H1 (cell line): ENCODE measurements around the gene UBE2E2. TPM values are rescaled to one million over a fixed set of nuclear protein-coding genes. Genes with fewer than 3 reads are reported as not detected.

Source experiments
- CTCF ChIA-PET: fragments of 300-600 bp; sonication (Branson Sonifier 250); formaldehyde crosslinking; loops from one replicate; lab custom pipeline; 2021; ENCODE audit not compliant: partially characterized antibody; lab: Charles Lee
- POLR2A ChIA-PET: fragments of 300-600 bp; sonication (Branson Sonifier 250); formaldehyde crosslinking; loops from one replicate; lab custom pipeline; 2021; ENCODE audit warnings: inconsistent platforms; ENCODE audit not compliant: partially characterized antibody; lab: Charles Lee
- DNase-seq, 2 experiments: peaks; one replicate each; pipeline versions ENCODE4 v3.0.0 to v3.0.0-alpha.2; 2010 to 2022; ENCODE audit warnings: low spot score in 2 of 2, low read depth in 1 of 2, mixed read lengths in 1 of 2
- FAIRE-seq: peaks from 2 replicates; lab custom pipeline; 2011; peaks lifted over from hg19 to GRCh38; lab: Jason Lieb, UNC
- H2AFZ ChIP-seq: 2 replicates; pipeline ENCODE4 v1.8.1; 2012; ENCODE audit warnings: low read length, inconsistent platforms
- H2AK5ac ChIP-seq: 2 replicates; pipeline ENCODE4 v1.6.1; 2013; ENCODE audit warnings: low read depth, low read length
- H2BK120ac ChIP-seq: replicated peaks from 2 replicates; pipeline ENCODE3; 2013; ENCODE audit warnings: low read depth, low read length, inconsistent platforms
- H2BK12ac ChIP-seq: 2 replicates; pipeline ENCODE4 v1.6.1; 2013; ENCODE audit warnings: low read depth, low read length
- H2BK15ac ChIP-seq: 2 replicates; pipeline ENCODE4 v1.6.1; 2013; ENCODE audit warnings: low read length
- H2BK20ac ChIP-seq: 2 replicates; pipeline ENCODE4 v1.6.1; 2013; ENCODE audit warnings: low read length
- H2BK5ac ChIP-seq: 2 replicates; pipeline ENCODE4 v1.6.1; 2013; ENCODE audit warnings: low read depth, low read length
- H3K14ac ChIP-seq: 2 replicates; pipeline ENCODE4 v1.6.1; 2013; ENCODE audit warnings: inconsistent platforms; ENCODE audit not compliant: insufficient read length
- H3K18ac ChIP-seq: 2 replicates; pipeline ENCODE4 v1.6.1; 2013; ENCODE audit warnings: low read length; ENCODE audit errors: extremely low read depth
- H3K23ac ChIP-seq: 2 replicates; pipeline ENCODE4 v1.6.1; 2013; ENCODE audit warnings: inconsistent platforms; ENCODE audit not compliant: insufficient read length
- H3K23me2 ChIP-seq: 2 replicates; pipeline ENCODE4 v1.6.1; 2013; ENCODE audit warnings: low read depth, low read length
- H3K27ac ChIP-seq: 2 replicates; pipeline ENCODE4 v1.6.1; 2011; ENCODE audit warnings: low read depth, low read length, inconsistent platforms
- H3K27me3 ChIP-seq, 4 experiments: replicated peaks in 1 of 4; 1 replicate in 1 of 4; 2 replicates in 3 of 4; pipeline versions ENCODE4 v1.6.1 to v1.8.1; 2011 to 2013; ENCODE audit warnings: low read length in 3 of 4, mild to moderate bottlenecking in 3 of 4, inconsistent platforms in 2 of 4, mixed read lengths in 2 of 4, moderate library complexity in 1 of 4; ENCODE audit not compliant: control insufficient read depth in 3 of 4, insufficient read depth in 3 of 4; ENCODE audit errors: extremely low read depth in 1 of 4
- H3K36me3 ChIP-seq, 4 experiments: 2 replicates each; pipeline versions ENCODE4 v1.6.1 to v1.8.1; 2011 to 2013; ENCODE audit warnings: mild to moderate bottlenecking in 4 of 4, low read length in 3 of 4, moderate library complexity in 2 of 4, control low read depth in 1 of 4, inconsistent platforms in 1 of 4; ENCODE audit not compliant: insufficient read depth in 4 of 4, control insufficient read depth in 2 of 4
- H3K4ac ChIP-seq: replicated peaks from 2 replicates; pipeline ENCODE3; 2013; ENCODE audit warnings: low read length, low read depth, mixed read lengths, inconsistent platforms; ENCODE audit not compliant: insufficient read length
- H3K4me1 ChIP-seq, 4 experiments: replicated peaks in 1 of 4; 1 replicate in 1 of 4; 2 replicates in 3 of 4; pipeline versions ENCODE4 v1.6.1 to v1.8.1; 2011 to 2013; ENCODE audit warnings: low read length in 3 of 4, inconsistent platforms in 2 of 4, mixed read lengths in 1 of 4; ENCODE audit not compliant: insufficient read depth in 4 of 4, control insufficient read depth in 3 of 4
- H3K4me2 ChIP-seq, 2 experiments: 2 replicates each; pipeline versions ENCODE4 v1.6.1 to v1.8.1; 2011 to 2013; ENCODE audit warnings: low read depth in 2 of 2, low read length in 2 of 2, control low read depth in 1 of 2, inconsistent platforms in 1 of 2, mild to moderate bottlenecking in 1 of 2; ENCODE audit not compliant: insufficient read depth in 1 of 2
- H3K4me3 ChIP-seq, 4 experiments: fragments of 200-600, 300-600 bp in 1 of 4; sonication (generic), shearing (Covaris generic), sonication (Bioruptor Twin) in 1 of 4; 2 replicates each; pipeline versions ENCODE4 v1.5.1 to v1.8.1; 2011 to 2016; ENCODE audit warnings: low read length in 4 of 4, low read depth in 3 of 4, control low read depth in 2 of 4, inconsistent platforms in 2 of 4, mild to moderate bottlenecking in 2 of 4, mixed read lengths in 1 of 4, moderate library complexity in 1 of 4; ENCODE audit not compliant: insufficient read depth in 2 of 4; ENCODE audit errors: extremely low read depth in 1 of 4
- H3K56ac ChIP-seq: replicated peaks from 2 replicates; pipeline ENCODE3; 2013; ENCODE audit warnings: low read depth, mild to moderate bottlenecking, mixed read lengths, low read length, inconsistent platforms; ENCODE audit not compliant: insufficient read length
- H3K79me1 ChIP-seq: 2 replicates; pipeline ENCODE4 v1.6.1; 2013; ENCODE audit warnings: low read depth, low read length, control low read depth
- H3K79me2 ChIP-seq, 2 experiments: 2 replicates each; pipeline versions ENCODE4 v1.6.1 to v1.8.1; 2012 to 2013; ENCODE audit warnings: low read length in 2 of 2, mild to moderate bottlenecking in 2 of 2, inconsistent platforms in 1 of 2; ENCODE audit not compliant: insufficient read depth in 2 of 2, control insufficient read depth in 1 of 2
- H3K9ac ChIP-seq, 4 experiments: replicated peaks in 1 of 4; 1 replicate in 1 of 4; 2 replicates in 3 of 4; pipeline versions ENCODE4 v1.6.1 to v1.8.1; 2011 to 2013; ENCODE audit warnings: low read depth in 3 of 4, low read length in 3 of 4, control low read depth in 2 of 4, mild to moderate bottlenecking in 2 of 4, moderate library complexity in 2 of 4, inconsistent platforms in 1 of 4; ENCODE audit errors: extremely low read depth in 1 of 4
- H3K9me3 ChIP-seq, 2 experiments: 2 replicates each; pipeline versions ENCODE4 v1.6.1 to v1.8.1; 2012 to 2013; ENCODE audit warnings: mild to moderate bottlenecking in 2 of 2, moderate library complexity in 2 of 2, control low read depth in 1 of 2, inconsistent platforms in 1 of 2, low read depth in 1 of 2, low read length in 1 of 2, mixed read lengths in 1 of 2; ENCODE audit not compliant: insufficient read depth in 2 of 2
- H4K20me1 ChIP-seq, 2 experiments: replicated peaks in 1 of 2; 2 replicates each; pipeline versions ENCODE3 to v1.8.1; 2011 to 2013; ENCODE audit warnings: inconsistent platforms in 2 of 2, low read length in 2 of 2, mild to moderate bottlenecking in 1 of 2; ENCODE audit not compliant: insufficient read depth in 2 of 2, control insufficient read depth in 1 of 2
- H4K5ac ChIP-seq: 2 replicates; pipeline ENCODE4 v1.6.1; 2013; ENCODE audit warnings: low read length, low read depth, mixed read lengths, inconsistent platforms; ENCODE audit not compliant: insufficient read length
- H4K8ac ChIP-seq: 2 replicates; pipeline ENCODE4 v1.8.0; 2013; ENCODE audit warnings: mild to moderate bottlenecking, moderate library complexity, low read length, inconsistent platforms; ENCODE audit not compliant: insufficient read depth; ENCODE audit errors: extremely low read depth
- H4K91ac ChIP-seq: replicated peaks from 2 replicates; pipeline ENCODE3; 2013; ENCODE audit warnings: low read length, mixed read lengths, inconsistent platforms; ENCODE audit not compliant: insufficient read length
- CBX8 ChIP-seq: fragments of 300-800, 300-1000 bp; sonication (generic); IDR thresholded peaks from 2 replicates; pipeline ENCODE4 v1.7.1; 2016; ENCODE audit warnings: low read depth, low read length, borderline replicate concordance
- CEBPB ChIP-seq: IDR thresholded peaks from 2 replicates; pipeline ENCODE4 v1.6.1; 2012; ENCODE audit warnings: low read depth, low read length
- CHD2 ChIP-seq: IDR thresholded peaks from 2 replicates; pipeline ENCODE4 v1.6.1; 2012; ENCODE audit warnings: low read length, improper control_type of control experiment
- CTCF ChIP-seq, 3 experiments: IDR thresholded peaks; 1 replicate in 2 of 3; 2 replicates in 1 of 3; pipeline versions ENCODE4 v1.5.1 to v1.6.1; 2011; ENCODE audit warnings: low read length in 3 of 3, mild to moderate bottlenecking in 3 of 3, inconsistent platforms in 2 of 3, low read depth in 1 of 3, moderate library complexity in 1 of 3; ENCODE audit not compliant: insufficient read depth in 1 of 3; ENCODE audit errors: control extremely low read depth in 1 of 3
- GABPA ChIP-seq: IDR thresholded peaks from 2 replicates; pipeline ENCODE4 v1.6.1; 2011; ENCODE audit warnings: mild to moderate bottlenecking, low read length, moderate library complexity, borderline replicate concordance; ENCODE audit not compliant: insufficient read depth
- MAX ChIP-seq: IDR thresholded peaks from 2 replicates; pipeline ENCODE4 v1.6.1; 2012; ENCODE audit warnings: inconsistent platforms
- PHF8 ChIP-seq: fragments of 200-600 bp; sonication (generic); conservative IDR thresholded peaks from 2 replicates; pipeline ENCODE4 v1.7.1; 2012; ENCODE audit warnings: low read depth, mild to moderate bottlenecking, inconsistent platforms, low read length, moderate library complexity
- RBBP5 ChIP-seq: IDR thresholded peaks from 2 replicates; pipeline ENCODE4 v1.7.1; 2012; ENCODE audit warnings: low read depth, mild to moderate bottlenecking, inconsistent platforms, low read length, moderate library complexity, borderline replicate concordance
- SP4 ChIP-seq: IDR thresholded peaks from 2 replicates; pipeline ENCODE4 v1.6.1; 2012; ENCODE audit warnings: low read length, inconsistent platforms
- WGBS, 2 experiments: shearing (Covaris generic) in 1 of 2; methylation state at CpG; one replicate each; pipeline versions ENCODE4 v1.1.6 to v1.1.7; 2013 to 2015; ENCODE audit warnings: low lambda C conversion rate in 2 of 2, mixed read lengths in 2 of 2, inconsistent platforms in 1 of 2, low coverage in 1 of 2, missing lambda C conversion rate in 1 of 2; ENCODE audit not compliant: insufficient replicate concordance in 2 of 2, insufficient coverage in 1 of 2, insufficient read length in 1 of 2; ENCODE audit errors: extremely low coverage in 1 of 2, missing lambda C conversion rate in 1 of 2; 5-methylcytosine and 5-hydroxymethylcytosine counted together
- polyA plus RNA-seq, 7 experiments: library from polyadenylated mRNA; depleted of rRNA in 3 of 7; stranded (reverse) in 5 of 7; unstranded in 2 of 7; fragments of >200 nt in 5 of 7; fragments of 200-250 nt in 2 of 7; gene quantifications; 1 replicate in 5 of 7; 2 replicates in 1 of 7; 4 replicates in 1 of 7; pipeline versions ENCODE4 v1.2.1 to v1.2.3, GENCODE V29; 2011 to 2013; ENCODE audit warnings: missing spikeins in 2 of 7, mixed read lengths in 2 of 7
- total RNA-seq: library from RNA; stranded (reverse); fragmentation: NEBNext Ultra II Directional; extraction: Animal tissue kit (Norgen Biotek cat#: 25700); gene quantifications from 2 replicates; pipeline ENCODE4 v1.2.1, GENCODE V29; 2021

Gene UBE2E2
- total and polyA plus RNA-seq, 2 of the 8 experiments (the other 6 are each of a cell fraction or from before 2014, with no cell fraction given), result 57.6 to 70.6 TPM

DNA sequence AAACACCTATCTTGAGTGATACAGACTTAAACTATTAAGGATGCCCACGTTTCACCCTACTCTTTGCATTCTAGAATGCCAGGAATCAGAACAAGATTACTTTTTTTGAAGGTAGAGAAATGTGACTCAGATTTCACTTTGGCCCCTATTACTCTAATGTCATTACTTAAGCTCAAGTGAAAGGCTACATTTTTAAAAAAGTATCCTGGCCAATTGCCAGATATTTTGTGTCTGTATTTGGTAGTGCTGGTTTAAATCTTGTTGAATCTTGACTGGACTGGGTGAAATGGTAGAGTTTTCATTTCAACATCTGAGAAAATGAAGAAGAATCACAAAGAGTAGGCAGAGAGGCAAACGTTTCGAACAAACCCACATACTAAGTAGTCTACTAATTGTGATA is 384.4 kb downstream of the UBE2E2 start:
- Histone ChIP-seq H3K27ac (no peak overlapping the region), H3K4me2 (no peak overlapping the region), H3K36me3 (no peaks in the 10 kb centered on the region), H3K23me2 (no peaks in the 10 kb centered on the region; the same call in 1 of the 2 replicates), H4K8ac (no peak overlapping the region), H3K27me3 (no peaks in the 10 kb centered on the region), H2BK15ac (no peak overlapping the region), H4K20me1 (no peaks in the 10 kb centered on the region), H2BK12ac (no peak overlapping the region), H3K56ac (no peak overlapping the region)
- WGBS, 2 experiments, result 78% methylated on average over 3 of the region's 3 CpGs; no CpG with 5 or more reads in 1 of the 2 experiments
- DNase-seq, result no peak
- POLR2A ChIA-PET, result no interaction called here
- TF ChIP-seq CBX8 (no peak), CHD2 (no peak), MAX (no peak), CEBPB (no peak), RBBP5 (no peak), PHF8 (no peak), CTCF (IDR thresholded peaks at IDR 0.05; ENCODE audit: control extremely low read depth in 1 of 3, insufficient read depth in 1 of 3, low read depth in 1 of 3, low read length in 3 of 3) (no peak), GABPA (no peak), SP4 (no peak)
- TF ChIP-seq, all 59 proteins: peak for 0
- no peak for FAIRE-seq
- H2BK5ac ChIP-seq, result no peak overlapping the region
- no peaks in the 10 kb centered on the region for H3K79me1 ChIP-seq
- H3K9me3 ChIP-seq, result no peaks in the 10 kb centered on the region
- peaks cover 0 to 2% (median 0%) of the 10 kb centered on the region in 4 experiments; a peak in 1 of 7 replicates for H3K4me1 ChIP-seq
- no peak overlapping the region for H3K23ac ChIP-seq
- CTCF ChIA-PET, result interaction anchor here (0.7 kb wide), 1 partner anchor 360 kb away, joined by 3 read pairs; no protein-coding TSS in a partner anchor
- no peak overlapping the region for H3K4me3 ChIP-seq
- H3K18ac ChIP-seq, result no peak overlapping the region
- H4K5ac ChIP-seq, result no peak overlapping the region
- no peaks in the 10 kb centered on the region; a peak in 1 of 4 replicates for H3K79me2 ChIP-seq
- no peak overlapping the region for H2BK20ac ChIP-seq
- no peak overlapping the region for H2AK5ac ChIP-seq
- no peak overlapping the region for H2AFZ ChIP-seq
- H4K91ac ChIP-seq, result no peak overlapping the region
- no peak overlapping the region for H3K14ac ChIP-seq
- H3K9ac ChIP-seq, result no peak overlapping the region
- H3K4ac ChIP-seq, result no peak overlapping the region
- H2BK120ac ChIP-seq, result no peak overlapping the region
